HG03378 (cell line): ENCODE results near the gene NAPSA.
"Not testable (repeated sequence)": the region's sequence is repeated elsewhere in the genome, so short reads cannot be mapped to it uniquely, and the experiment has no call there.

ENCODE experiments used
- ATAC-seq: cut with Tn5 transposase; IDR thresholded peaks from one replicate; pipeline ENCODE4 v1.9.1; 2021; ENCODE audit warnings: mild to moderate bottlenecking, moderate library complexity; ENCODE audit not compliant: unreplicated experiment

NAPSA gene

DNA sequence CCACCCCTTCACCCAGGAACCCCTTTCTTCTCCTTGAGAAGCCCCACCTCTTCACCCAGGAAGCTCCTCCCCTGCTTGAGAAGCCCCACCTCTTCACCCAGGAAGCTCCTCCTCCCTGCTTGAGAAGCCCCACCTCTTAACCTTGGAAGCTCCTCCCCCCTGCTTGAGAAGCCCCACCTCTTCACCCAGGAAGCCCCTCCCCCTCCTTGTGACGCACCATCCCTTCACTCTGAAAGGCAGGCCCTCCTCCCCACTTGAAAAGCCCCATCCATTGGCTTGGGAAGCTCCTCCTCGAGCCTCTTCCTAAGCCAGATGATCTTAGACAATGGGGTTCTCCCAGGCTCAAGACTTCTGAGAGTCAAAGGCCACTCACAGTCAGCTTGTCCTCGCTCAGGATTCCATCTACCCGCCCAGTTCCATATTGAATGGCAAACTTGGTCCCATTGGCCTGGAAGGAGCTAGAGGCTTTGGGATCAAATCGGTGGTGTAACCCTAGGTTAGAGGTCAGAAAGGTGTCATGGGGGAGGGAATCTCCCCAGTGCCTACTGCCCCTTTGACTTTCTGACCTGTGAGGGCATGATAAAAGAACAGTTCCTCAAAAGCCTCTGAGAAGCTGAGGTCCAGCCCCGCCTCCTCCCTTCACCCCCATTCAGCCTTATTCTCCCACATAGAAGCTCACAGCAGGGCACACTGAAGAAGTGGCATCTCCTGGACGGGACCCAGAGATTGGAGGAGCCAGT, 4.0 kb downstream of the NAPSA start:
- no peak for ATAC-seq

DNA sequence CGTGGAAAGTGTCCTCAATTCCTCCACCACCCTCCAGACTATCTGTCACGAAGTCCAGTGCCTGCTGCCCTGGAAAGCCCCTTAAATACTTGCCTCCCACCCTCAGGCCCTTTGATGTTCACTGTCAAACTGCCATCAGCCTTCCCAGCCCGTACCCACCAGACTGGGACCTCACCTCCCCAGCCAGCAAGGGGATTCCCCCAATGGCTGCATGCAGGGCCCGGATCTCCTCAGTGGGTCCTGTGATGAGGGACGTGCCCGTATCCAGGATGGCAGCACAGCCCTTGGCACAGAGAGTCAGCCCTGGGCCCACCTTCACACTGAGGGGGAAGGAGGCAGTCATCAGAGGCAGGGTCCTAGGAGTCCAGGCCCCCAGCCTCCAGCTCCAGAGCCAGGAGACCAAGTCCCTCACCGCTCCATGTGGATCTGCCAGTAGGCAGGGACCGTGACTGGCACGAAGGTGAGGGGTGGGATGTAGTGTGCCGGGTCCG, 6.1 kb downstream of the NAPSA start:
- ATAC-seq, result no peak

DNA sequence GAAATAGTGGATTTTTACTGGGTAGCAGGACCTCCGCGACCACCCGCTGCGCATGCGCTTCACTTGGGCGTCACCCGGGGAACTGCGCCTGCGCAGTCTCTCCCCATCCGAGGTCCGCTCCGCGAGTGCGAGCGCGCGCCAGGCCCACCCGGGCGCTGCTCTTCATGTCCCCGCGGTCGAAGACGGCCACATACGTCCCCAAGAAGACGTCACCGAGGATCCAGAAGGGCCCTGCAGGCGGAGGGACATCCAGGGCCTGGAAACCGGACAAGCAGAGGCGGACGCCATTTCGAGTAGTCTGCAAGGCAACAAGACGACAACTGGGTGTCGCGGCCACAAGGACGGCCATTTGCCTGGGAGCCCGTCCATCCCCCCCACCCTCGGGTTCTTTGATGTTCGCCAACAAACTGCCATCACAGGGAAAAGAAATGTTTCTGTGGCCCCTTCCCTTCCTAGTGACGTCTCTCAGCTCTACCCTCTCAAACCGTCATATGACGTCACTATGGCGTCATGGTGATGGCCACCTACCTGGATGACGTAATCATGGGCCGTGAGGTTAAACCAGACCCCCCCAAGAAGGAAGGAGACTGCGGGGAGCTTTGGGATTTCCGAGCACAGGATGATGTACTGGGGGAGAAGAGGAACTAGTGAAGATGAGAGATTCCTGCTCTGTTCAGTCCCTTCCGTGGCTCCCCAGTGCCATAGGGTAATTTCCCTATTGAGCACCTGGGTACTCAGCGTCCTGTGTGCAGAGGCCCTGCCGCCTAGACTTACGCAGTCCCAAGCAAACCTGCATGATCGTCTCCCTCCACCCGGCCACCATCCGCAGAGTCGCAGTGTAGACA, 6.7 kb downstream of the NAPSA start:
- ATAC-seq, result no peak

DNA sequence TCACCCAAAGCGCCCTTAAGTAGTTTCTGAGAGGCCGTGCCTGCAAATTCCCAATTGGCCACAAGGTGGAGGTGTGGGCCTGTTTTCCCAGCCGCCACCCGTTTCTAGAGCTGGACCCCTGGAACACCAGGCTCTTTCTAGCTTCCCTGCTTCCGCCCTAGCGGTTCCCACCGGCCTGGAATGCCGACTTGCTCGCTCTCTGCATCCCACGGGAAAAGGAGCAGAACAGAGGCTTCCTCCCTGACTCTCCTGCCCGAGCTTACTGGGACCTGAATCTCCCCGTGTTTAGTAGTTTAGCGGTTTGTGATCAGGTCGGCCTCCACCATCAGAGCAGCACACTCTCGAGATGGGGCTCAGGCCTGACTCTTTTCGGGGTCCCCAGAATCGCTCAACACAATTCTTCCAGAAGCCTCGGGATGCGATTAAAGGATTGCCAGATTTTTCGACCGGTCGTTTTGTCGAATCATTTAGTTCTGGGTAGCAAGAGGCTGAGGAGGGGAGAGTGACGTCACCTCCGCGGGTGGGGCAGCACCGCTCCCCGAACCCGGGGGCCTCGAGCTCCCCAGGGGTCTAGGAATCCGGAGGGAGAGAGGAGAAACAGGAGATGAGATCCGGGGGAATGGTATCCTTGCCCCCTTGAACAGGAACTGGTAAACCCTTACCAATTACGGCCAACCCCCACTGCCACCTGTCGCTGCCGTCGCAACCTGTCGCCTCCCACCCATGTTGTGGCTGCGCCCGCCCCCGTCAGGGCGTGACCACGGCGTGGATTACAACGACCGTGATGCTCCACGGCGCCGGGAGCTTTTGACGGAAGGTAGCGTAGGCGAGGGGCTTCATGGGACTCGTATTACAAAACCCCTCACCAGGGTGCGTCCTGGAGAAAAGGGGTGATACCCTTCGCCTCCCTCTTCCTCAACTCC, 8.0 kb downstream of the NAPSA start:
- no peak for ATAC-seq

DNA sequence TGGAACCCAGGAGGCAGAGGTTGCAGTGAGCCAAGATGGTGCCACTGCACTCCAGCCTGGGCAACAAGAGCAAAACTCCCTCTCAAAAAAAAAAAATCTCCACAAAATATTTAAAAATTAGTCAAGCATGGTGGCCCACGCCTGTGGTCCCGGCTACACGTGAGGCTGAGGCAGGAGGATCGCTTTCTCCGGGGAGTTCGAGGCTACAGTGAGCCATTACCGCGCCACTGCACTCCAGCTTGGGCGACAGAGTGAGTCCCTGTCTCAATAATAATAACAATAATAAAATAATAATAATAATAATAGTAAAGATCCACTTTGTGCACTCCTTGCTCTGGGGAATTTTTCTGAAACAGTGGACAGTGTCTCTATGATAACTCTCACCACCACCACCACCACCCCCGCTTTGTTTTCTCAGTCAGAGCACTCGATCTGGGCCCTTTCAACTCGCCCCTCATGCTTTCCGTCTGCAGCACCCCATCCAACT, 8.7 kb downstream of the NAPSA start:
- ATAC-seq, result no peak

DNA sequence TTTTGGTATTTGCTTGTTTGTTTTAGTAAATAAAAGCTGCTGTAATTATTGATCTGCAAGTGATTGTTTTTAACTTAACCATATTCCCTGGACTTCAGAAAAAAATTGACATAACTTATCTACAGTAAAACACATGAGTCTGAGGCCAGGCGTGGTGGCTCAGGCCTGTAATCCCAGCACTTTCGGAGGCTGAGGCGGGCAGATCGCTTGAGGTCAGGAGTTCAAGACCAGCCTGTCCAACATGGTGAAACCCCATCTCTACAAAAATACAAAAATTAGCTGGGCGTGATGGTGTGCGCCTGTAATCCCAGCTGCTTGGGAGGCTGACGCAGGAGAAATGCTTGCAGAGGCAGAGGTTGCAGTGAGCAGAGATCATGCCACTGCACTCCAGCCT, 12.0 kb downstream of the NAPSA start:
- not testable (repeated sequence) for ATAC-seq

DNA sequence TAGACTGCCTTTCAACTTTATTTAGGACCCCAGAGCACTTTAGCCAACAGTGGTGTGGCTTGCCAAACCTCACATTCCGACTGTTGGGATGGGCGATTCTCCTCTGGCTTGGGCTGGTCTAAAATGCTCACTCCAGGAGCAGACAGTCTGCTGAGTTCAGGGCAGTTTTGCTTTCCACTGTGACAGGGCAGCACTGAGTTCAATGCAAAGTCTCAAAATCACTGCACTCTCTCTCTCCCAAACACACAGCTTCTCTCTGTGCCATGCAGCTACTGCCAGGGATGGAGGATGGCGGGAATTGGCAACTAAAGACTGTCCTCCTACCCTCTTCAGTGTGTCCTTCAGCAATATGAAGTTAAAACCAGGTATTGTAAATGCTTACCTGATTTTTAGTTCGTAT, 13.2 kb downstream of the NAPSA start:
- ATAC-seq, result no peak

DNA sequence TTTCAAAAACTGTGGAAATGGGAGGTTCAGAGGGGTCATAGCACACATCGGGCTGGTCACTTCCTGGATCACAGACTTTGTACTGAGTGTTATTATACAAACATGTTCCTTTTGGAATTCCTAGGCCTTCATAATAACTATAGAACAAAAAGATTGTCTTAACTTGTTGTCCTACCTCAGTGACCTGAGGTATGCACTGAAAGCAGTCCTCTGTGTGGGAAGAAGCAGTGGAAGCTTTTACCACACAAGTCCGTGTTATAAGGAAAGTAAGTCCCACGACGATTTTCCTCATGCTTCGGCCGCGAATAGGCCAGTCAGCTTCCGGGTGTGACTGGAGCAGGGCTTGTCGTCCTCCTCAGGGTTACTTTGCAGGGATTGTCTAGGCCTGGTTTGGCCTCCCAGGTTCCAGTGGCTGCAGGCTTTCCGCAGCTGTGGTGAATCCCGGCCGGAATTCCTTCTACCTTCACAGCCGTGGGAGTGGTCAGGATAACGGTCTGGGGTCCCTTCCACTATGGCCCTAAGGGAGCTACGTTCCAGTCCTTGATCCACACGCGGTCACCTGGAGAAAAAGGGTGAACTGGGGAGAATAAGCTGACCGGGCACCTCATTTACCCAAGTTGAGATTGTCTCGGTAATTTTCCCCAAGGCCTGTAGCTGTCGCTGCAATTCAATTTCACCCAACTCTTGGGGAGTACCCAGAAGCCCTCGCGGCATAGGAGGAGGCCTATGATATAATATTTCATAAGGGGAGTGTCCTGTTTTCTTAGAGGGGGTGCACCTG, 16.0 kb downstream of the NAPSA start:
- no peak for ATAC-seq

DNA sequence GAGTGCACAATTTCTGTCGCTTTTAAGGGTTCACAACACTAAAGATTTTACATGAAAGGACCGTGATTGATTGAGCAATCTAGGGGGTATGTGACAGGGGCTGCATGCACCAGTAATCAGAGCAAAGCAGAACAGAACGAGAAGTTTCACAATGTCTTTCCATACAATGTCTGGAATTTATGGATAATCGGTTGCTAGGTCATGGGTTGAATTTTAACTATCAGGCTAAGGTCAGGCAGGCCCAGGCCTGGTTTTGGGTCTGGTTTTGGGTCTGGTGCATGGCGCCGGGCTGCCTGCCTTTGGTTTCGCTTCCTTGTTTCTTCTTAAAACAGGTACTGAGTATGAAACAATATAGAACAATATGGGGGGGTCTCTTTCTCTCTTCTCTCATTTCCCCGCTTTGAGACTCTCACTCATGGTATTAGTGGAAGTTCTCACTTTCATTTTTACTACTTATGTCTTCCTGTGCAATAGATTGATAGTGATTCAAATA, 18.3 kb downstream of the NAPSA start:
- not testable (repeated sequence) for ATAC-seq

DNA sequence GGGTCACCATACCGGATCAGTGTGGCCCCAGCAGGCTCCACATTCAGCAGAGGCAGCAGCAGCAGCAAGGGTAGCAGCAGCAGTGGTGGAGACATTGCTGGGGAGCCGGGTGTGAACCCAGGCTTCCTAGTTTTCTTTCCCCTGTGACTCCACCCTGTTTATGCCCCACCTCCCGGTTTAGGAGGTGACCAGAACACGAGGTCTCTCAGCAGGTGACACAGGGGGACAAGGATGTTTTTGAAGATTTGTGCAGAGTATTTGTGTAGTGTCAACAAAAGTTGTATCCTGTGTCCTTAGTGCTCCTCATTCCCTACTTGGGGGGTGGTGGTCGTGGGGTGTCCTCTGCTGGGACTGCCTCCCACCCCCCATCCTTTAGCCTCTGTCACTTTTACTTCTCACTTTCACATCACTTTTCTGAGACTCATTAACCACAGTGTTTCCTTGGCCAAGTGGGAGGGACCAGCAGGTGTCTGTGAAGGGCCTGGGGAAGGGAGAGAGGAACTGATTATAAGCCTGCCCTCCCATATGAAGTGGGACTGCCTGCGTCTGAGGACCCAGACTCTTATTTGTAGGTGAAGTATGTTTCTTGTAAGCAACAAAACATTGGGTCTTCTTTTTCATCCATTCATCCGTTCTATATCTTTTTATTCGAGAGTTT, 20.6 kb downstream of the NAPSA start:
- peak; percentile 40 for ATAC-seq

DNA sequence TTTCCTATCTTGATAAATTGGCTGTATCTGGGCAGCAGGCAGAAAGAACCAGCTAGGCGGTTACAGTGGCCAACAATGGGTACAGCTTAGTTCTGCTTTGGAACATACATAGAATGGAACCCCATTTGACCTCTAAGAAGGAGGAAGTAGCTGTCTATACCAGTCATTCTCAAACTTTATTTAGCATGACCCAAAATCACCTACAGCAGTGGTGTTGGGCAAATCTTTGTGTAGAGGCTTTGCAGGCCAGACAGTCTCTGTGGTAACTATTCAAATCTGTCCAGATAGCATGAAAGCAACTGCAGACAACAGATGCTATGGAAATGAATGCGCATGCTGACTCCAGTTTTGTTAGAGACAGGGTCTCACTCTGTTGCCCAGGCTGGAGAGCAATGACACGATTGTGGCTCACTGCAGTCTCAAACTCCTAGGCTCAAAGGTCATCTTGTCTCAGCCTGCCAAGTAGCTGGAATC, 24.3 kb downstream of the NAPSA start:
- ATAC-seq, result peak; percentile 63

DNA sequence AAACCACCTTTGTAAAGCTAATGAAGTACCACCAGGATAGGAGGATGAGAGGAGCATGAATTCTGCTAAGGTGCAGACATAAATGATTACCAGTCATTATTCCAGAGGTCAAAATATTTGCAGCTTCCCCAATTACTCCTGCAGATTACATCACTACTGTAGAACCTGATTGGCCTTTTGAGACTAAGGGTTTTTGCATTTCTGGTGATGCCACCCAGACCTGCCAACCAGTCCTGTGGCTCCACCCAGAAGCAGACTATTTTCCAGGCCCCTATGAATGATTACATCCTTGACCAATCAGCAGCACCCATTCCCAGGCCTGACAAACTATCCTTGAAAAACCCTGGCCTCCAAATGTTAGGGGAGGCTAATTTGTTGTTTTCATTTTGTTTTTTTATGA, 25.1 kb downstream of the NAPSA start:
- ATAC-seq, result no peak

DNA sequence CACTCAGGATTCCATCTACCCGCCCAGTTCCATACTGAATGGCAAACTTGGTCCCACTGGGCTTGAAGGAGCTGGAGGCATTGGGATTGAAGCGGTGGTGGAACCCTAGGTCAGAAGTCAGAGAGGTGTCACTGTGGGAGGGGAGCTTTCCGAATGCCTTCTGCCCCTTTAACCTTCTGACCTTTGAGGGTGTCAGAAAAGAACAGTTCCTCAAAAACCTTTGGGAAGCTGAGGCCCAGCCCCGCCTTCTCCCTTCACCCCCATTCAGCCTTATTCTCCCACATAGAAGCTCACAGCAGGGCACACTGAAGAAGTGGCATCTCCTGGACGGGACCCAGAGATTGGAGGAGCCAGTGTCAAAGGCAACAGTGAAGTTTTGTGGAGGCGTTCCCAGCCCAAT, 28.4 kb downstream of the NAPSA start:
- not testable (repeated sequence) for ATAC-seq

DNA sequence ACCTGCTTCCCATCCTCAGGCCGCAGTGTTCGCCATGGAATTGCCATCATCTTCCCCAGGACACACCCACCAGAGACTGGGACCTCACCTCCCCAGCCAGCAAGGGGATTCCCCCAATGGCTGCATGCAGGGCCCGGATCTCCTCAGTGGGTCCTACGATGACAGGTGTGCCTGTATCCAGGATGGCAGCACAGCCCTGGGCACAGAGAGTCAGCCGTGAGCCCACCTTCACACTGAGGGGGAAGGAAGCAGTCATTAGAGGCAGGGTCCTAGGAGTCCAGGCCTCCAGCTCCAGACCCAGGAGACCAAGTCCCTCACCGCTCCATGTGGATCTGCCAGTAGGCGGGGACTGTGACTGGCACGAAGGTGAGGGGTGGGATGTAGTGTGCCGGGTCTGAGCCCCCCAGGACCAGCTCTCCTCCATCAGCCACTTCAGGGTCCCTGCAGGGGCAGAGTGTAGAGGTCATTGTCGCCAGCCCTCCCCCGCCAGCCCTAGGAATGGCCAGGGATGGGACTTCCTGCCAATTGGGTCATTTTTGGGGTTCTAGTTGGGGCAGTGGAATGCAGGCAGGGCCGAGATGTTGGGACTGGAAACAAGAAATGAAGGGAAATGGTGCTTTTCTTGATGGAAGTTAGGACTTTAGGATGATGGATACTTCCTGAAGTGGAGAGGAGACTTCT, 30.6 kb downstream of the NAPSA start:
- ATAC-seq, result no peak

DNA sequence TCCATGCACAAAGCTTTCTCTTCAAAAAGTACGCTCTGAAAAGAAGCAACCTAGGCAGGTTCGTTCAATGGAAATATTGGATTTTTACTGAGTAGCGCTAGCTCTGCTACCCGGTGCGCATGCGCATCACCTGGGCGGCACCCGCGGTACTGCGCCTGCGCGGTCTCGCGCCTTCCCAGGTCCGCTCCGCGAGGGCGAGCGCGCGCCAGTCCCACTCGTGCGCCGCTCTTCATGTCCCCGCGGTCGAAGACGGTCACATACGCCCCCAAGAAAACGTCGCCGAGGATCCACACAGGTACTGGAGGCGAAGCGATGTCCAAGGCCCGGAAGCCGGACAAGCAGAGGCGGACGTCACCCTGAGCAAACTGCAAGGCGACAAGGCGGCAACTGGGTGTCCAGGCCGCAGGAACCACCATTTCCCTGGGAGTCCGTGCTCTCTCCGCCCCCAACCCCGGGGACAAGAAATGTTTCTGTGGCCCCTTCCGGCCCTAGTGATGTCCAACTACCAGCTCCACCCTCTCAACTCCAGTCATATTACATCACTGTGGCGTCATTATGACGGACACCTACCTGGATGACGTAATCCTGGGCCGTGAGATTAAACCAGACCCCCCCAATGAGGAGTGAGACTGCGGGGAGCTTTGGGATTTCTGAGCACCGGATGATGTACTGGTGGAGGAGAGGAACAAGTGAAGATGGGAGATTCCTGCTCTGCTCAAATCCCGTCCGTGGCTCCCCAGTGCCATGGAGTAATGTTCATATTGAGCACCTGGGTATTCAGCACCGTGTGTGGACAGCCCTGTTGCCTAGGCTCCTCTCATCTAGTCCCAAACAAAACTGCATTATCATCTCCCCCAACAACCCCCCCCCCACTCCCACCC, 31.5 kb downstream of the NAPSA start:
- peak; percentile 29 for ATAC-seq

DNA sequence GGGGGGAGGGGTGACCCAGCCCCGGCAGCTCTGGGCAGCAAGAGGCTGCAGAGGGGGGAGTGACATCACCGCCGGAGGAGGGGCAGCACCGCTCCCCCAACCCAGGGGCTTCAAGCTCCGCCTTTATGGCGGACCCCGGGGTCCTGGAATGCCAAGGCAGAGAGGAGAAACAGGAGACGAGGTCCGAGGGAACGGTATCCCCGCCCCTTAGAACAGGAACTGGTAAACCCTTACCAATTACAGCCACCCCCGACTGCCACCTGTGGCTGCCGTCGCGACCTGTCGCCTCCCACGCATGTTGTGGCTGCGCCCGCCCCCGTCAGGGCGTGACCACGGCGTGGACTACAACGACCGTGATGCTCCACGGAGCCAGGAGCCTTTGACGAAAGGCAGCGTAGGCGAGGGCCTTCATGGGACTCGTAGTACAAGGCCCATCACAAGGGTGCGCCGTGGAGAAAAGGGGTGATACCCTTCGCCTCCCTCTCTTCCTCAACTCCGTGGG, 32.2 kb downstream of the NAPSA start:
- peak; percentile 42 for ATAC-seq

DNA sequence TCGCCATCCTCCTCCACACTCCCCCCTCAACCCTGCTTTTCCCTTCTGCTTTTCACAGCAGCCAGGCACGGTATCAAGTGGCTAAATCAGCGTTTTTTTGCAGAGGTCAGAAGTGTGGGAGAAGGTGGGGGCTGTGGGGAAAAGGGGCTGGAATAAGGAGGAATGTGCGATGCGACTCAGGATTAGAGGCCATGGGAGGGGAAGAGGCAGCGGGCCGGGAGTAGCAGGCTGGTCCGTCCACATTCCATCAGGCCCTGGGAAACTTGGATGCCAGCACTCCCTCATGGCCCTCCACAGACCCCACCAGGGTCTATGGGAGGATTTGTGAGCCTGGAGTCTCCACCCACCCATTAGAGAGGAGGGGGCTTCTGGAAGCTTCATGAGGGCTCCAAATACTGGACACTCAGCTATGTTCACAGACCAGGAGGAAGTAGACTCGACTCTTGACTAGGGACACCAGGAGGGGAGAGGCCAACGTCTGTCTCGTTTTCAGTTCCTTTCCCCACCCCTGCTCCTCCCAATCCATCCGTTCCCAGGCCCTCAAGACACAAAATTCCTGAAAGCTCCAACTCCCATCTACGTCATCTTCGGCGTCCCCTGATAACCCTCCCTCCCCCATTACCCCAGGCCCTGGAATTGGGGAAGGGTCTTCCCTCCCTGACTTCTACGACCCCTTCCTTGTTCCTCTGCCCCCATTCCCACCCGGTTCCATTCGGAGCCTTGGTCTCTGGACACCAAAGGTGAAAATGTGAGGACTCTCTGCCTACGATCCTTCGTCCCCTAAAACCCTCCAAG, 33.0 kb downstream of the NAPSA start:
- ATAC-seq, result no peak
